Endometrium (tissue), 2 donors: Measurements from ENCODE around the gene GRAMD1B.

ENCODE experiments used
- FAIRE-seq: peaks from 2 replicates; lab custom pipeline; 2012; peaks lifted over from hg19 to GRCh38; lab: Jason Lieb, UNC
- donor health status: control.
- donor health status: control.

The GRAMD1B gene

DNA sequence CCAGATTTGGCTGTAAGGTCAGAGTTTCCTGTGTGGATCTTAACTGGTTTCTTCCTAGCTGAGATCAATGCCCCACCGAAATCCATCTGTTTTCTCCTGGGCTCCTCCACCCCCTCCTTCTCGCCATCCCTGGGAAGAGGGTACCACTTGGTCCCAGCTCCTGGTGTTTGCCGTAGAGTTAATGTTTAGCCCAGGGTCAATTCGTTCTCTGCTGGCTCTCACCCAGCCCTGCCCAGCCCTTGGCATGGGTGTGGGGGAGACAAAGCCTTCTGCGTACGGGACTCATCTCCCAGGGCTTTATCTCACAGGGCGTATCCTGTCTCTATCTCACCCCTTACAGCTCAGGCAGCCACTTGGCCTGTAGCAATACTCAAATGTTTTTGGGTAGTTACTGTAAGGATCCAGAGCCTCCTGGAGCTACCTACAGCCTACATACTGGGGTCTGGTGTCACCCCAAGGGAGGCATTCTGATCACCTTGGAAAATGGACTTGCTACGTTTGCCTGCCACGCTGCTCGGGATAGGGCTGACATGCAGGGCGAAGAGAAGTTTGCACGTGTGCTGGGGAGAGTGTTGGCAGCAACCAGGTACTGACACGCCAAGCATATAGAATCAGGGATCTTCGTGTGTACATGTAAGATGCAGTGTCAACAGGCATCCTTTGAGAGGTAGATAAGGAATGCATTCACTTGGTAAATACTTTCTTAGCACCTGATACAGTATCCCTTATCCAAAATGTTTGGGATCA is 158.2 kb downstream of the GRAMD1B start:
- no peak for FAIRE-seq

DNA sequence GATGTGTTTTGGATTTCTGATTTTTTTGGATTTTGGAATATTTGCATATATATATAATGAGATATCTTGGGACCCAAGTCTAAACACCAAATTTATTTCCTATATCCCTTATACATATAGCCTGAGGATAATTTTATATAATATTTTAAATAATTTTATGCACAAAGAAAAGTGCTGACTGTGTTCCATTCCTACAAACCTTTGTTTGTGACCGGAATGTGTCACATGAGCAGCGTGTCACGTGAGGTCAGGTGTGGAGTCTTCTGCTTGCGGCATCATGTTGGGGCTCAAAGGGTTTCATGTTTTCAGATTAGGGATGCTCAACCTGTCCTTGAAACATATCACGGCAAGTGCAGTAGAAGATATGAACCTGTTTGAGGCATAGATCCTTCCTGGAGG is 158.8 kb downstream of the GRAMD1B start:
- FAIRE-seq, result no peak

- FAIRE-seq, result no peak
Observed at GRCh38 chr11:123590296-123590912, 160.3 kb downstream of the GRAMD1B start.

DNA sequence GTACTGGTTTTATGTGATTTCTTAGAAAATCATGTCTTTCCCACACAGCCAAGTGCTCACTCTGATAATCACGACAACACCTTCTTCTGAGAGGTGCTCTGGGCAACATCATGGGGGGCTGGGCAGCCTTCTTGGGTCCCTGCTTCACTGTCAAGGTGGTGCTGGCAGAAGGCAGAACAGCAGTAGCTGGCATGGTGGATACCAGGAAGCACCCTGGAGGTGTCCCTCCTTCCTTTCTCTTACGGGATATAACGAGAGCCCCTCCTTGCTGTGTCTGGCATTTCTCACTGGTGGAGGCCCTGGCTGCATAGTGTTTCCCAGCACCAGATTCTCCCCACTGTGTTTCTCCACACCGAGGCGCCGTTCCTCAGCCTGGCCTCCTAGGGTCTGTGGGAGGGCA is 163.5 kb downstream of the GRAMD1B start:
- no peak for FAIRE-seq

- no peak for FAIRE-seq
Observed at GRCh38 chr11:123594188-123594901, 164.3 kb downstream of the GRAMD1B start.

GRCh38 chr11:123594921-123595320 is 164.9 kb downstream of the GRAMD1B start:
- FAIRE-seq, result no peak

DNA sequence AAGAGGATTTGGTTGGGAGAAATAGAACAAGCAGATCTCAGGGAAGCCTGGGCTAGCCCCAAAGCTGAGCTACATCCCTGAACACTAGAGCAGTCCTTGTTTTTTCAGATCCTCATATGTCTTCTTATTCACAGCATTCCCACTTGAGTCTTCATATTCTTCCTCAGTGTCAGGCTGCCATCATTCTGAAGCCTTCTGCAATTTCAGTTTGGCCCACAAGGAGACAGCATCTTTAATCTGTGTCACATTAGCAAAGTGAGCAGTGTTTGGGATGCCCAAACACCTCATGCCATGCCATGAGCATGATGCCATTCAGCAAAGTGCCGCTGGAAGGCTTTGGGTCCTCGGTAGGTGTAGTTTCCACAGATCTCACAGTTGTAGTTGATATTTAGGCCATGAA is 167.8 kb downstream of the GRAMD1B start:
- no peak for FAIRE-seq

DNA sequence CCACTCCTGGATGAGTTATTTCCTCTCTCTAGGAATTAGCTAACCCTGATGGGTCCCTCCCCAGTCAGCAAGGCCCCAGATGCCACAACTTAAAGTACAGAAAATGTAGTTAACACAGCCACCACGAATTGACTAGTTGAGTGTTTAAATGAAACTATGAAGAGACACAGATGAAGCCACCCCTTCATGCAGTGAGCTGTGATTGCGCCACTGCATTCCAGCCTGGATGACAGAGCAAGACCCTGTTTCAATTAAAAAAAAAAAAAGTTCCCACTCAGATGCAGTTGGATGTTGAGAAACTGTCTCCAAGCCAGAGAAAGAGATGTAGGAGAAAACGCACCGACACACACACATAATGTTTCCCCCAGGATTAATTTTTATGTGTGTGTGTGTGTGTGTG is 171.1 kb downstream of the GRAMD1B start:
- FAIRE-seq, result no peak

GRCh38 chr11:123601743-123602142 is 171.7 kb downstream of the GRAMD1B start:
- no peak for FAIRE-seq

- no peak for FAIRE-seq
Observed at GRCh38 chr11:123603666-123604065, 173.6 kb downstream of the GRAMD1B start.

- no peak for FAIRE-seq
Observed at GRCh38 chr11:123607781-123608180, 177.7 kb downstream of the GRAMD1B start.

DNA sequence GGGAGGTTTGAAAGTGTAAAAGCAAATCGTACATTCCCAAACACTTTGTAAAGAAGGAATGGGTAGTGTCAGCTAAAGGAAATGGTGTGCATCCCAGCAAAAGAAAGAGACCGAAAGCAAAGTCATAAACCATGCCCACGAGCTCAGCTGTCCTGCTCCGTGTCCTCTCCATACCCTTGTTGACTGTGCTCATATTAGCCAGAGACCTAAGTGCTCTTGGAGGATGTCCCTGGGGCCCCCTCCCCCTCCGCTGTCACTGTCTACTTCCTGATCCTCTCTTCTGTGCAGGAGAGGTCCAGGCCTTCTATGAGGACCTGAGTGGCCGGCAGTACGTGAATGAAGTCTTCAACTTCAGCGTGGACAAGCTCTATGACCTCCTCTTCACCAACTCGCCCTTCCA is 178.3 kb downstream of the GRAMD1B start:
- no peak for FAIRE-seq

DNA sequence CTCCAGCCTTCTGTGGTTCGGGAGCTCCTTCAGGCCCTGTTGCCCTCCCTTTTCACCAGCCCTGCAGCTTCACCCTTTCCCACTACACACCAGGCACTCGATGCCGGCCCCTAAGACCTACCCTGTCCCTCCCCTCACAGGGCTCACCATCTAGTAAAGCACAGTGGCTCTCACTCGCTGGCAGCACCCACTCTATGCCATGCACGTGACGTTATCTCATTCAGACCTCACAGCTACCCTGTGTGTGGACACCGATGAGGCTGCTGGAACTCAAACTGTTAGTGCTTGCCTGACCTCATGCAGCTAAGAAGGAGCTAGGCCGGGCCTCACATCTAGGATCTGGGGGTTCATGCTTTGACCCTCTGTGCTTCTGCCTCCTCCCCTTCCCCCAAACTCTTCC is 178.9 kb downstream of the GRAMD1B start:
- FAIRE-seq, result no peak

- no peak for FAIRE-seq
Observed at GRCh38 chr11:123611698-123612097, 181.6 kb downstream of the GRAMD1B start.

GRCh38 chr11:123616505-123617198 is 186.6 kb downstream of the GRAMD1B start:
- no peak for FAIRE-seq

- no peak for FAIRE-seq
Observed at GRCh38 chr11:123622576-123622975, 192.5 kb downstream of the GRAMD1B start.

DNA sequence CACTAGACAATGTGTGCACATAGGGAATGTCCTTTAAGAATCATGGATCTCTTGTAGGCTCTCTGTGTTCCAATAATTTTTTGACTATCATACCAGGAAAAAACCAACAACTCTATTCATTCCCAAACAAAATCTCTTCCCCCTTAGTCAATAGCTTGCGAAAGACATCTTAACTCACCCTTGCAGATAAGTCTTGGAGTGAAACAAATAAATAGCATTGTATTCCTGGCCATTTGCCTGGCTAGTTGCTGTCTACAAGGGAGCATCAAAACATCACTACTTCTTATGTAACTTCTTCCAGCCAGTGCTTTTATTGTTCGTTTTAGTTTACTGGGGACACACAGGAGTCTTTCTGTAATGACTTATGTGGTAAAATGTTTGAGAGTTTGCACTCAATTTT is 194.9 kb downstream of the GRAMD1B start:
- no peak for FAIRE-seq

DNA sequence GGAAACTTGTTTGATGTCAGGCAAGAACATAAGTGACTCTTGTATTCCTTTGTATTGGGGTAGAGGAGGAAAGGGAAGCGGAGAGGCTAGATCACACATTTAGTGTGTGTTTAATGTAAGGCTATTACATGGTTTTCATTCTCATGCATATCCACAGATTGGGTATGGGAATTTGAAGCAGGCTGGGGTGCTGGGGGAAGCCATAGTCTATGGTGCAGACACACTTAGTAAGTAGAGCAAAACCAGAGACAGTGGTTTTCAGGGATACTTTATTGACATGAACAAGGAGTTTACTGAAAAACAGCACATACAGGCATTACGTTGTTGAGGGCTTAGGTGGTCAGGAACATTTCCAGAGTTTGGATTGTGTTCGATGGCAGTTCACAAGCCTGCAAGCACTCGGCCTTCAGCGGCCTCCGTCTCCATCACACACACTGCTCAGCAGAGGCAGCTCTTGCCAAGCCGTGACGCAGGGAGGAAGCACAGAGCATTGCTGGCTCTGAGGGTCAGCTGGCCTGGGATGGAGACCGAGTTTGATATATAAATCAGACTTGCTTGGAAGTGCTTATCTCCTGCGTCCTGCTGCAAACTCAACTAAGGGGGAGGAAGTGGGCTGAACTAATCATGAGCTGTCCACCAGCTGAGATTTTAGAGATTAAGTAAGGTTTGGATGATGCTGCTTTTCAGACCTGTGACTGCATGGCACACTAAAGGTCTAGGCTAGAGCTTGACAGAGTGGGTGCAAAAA is 199.0 kb downstream of the GRAMD1B start:
- no peak for FAIRE-seq

DNA sequence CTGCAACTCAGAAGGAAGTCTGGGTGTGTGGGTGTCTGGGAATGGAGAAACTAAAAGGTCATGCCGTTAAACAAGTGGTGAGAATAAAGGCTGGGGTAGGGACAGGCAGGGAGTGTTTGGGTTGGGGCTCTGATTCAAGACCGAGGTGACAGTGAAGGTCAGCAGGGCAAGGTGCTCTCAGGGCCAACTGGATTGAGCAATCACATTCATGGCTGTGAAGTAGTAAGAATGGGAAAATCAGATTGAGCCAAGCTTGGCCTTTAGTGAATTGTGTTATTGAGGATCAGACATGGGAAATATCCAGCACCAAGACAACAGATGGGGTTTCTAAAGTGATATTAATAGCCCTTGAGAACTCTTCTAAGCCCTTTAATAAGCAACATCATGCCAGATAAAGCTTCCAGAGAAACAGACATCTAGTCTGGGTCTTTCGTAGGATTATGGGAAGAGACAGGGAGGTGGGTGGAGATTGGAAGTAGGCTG is 200.1 kb downstream of the GRAMD1B start:
- no peak for FAIRE-seq

DNA sequence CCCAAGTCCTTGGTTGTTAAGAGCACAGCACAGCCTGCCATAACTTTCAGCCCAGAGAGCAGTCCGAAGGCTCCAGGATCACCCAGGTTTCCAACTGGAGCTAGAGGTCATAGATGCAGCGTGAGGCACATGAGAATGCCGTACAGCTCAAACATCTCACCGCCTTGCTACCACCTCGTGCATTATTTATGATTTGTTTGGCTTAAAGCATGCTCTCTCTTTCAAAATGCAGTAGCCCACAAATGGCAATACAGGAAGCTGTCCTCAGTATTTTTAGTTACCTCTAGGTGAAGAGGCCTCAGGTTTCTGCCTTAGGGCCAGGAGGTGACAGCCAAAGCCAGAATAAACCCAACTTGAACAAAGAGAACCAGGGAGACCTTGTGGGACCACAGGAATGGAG is 210.0 kb downstream of the GRAMD1B start:
- FAIRE-seq, result no peak

DNA sequence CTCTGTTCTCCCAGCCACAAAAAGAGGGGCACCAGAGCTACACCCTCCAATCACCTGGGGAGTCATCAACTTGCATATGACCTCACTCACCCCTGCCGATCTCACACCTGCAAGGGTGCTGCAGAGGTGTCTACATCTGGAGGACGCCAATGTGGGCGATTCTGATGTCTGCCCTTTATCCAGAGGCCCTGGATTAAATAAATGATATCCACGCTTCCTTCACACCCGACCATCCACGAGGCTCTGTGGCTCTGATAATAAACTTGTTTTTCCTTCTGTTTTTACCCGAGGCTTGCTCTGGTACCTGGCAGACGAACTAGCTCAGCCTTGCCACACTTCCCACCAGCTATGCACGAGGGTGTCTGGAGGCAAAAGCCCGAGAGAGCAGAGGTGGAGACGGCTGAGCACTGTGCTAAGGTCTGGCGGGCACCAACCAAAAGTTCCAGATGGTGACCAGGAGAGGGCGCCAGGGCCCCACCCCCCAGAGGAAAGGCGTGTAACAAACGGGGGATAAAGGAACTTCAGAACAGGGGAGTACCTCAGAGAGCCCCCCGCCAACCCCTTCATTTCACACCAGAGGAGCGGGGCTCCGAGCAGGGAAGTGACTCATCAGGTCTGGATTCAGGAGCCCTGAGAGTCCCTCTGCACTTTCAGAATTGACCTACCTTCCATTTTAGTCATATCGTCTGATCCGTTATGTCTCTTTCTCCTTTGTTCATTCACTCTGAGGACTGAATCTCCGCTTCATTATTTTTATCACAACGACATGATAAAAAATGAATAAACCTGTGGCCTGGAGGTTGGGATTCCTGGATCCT is 210.8 kb downstream of the GRAMD1B start:
- FAIRE-seq, result no peak
